ENCODE data around the gene IL31RA.

DNA sequence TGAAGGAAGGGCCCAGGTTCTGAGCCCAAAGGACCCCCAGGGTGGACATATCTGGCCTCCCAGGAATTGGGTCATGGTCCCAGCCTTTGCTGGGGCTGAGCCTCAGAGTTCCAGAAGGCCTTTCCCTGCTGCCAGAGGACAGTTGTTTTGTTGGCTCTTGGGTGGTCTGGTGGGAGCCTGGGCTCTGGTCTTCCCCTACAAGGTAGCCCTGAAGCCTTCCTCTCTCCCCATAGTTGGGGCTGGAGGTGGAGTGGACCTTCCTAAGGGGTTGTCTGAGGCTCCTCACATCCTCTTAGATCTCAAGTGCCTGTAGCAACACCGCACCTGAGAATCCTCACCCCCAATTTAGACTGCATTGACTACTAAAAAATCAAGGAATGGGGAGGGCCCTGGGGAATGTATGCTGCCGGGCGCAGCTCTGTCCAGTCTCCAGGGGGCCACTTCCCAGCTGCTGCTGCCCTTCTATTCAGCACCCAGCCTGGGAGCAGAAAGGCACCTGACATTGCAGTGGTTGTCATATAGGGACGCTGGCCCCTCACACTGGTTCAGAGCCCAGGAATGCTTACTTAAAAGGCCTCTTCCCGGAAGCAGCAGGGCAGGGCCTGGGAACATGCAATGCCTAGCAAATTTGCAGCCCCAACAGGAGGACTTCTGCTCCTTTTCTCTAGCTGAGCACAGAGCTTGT, 66.4 kb downstream of the IL31RA start:
- TF ChIP-seq POLR2A (IDR thresholded peaks at IDR 0.05), result no peak
- TF ChIP-seq, protein P1, sequence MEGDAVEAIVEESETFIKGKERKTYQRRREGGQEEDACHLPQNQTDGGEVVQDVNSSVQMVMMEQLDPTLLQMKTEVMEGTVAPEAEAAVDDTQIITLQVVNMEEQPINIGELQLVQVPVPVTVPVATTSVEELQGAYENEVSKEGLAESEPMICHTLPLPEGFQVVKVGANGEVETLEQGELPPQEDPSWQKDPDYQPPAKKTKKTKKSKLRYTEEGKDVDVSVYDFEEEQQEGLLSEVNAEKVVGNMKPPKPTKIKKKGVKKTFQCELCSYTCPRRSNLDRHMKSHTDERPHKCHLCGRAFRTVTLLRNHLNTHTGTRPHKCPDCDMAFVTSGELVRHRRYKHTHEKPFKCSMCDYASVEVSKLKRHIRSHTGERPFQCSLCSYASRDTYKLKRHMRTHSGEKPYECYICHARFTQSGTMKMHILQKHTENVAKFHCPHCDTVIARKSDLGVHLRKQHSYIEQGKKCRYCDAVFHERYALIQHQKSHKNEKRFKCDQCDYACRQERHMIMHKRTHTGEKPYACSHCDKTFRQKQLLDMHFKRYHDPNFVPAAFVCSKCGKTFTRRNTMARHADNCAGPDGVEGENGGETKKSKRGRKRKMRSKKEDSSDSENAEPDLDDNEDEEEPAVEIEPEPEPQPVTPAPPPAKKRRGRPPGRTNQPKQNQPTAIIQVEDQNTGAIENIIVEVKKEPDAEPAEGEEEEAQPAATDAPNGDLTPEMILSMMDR (IDR thresholded peaks at IDR 0.05), result no peak

Data from uterus (tissue), 2 donors.